ENCODE measurements around the gene TTLL11.
A peak's percentile ranks its signal among the peaks of the same experiment; 100 is the strongest.

TTLL11 gene

DNA sequence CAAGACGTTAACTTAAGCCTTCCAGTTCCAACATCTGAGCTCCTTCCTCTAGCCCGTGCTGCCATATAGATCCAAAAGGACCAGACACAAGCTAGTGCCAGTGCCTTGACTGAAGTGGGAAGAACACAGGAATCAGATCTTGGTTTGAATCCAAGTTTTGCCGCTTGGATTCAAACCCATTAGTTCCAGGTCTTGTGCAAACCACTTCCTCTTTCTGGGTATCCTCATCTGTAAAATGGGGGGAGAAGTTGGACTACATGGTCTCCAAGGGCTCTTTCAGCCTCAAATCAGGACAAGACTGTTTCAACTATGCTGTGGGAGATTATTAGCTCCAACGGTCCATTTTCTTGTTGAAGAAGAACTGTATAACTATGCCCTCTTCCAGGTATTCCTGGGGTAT, 32.6 kb downstream of the TTLL11 start:
- TF ChIP-seq, protein P1, sequence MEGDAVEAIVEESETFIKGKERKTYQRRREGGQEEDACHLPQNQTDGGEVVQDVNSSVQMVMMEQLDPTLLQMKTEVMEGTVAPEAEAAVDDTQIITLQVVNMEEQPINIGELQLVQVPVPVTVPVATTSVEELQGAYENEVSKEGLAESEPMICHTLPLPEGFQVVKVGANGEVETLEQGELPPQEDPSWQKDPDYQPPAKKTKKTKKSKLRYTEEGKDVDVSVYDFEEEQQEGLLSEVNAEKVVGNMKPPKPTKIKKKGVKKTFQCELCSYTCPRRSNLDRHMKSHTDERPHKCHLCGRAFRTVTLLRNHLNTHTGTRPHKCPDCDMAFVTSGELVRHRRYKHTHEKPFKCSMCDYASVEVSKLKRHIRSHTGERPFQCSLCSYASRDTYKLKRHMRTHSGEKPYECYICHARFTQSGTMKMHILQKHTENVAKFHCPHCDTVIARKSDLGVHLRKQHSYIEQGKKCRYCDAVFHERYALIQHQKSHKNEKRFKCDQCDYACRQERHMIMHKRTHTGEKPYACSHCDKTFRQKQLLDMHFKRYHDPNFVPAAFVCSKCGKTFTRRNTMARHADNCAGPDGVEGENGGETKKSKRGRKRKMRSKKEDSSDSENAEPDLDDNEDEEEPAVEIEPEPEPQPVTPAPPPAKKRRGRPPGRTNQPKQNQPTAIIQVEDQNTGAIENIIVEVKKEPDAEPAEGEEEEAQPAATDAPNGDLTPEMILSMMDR (conservative IDR thresholded peaks at IDR 0.05; ENCODE audit: low read depth, low read length) = no peak
- H3K4me3 ChIP-seq (ENCODE audit: low read depth, low read length) = no peak overlapping the region
- DNase-seq (ENCODE audit: low read depth) = no peak

GRCh38 chr9:122059955-122060324, 33.2 kb downstream of the TTLL11 start:
- no peak overlapping the region for H3K4me3 ChIP-seq (ENCODE audit: low read depth, low read length)
- DNase-seq (ENCODE audit: low read depth) = no peak
- TF ChIP-seq, protein P1 (conservative IDR thresholded peaks at IDR 0.05; ENCODE audit: low read depth, low read length) = no peak

DNA sequence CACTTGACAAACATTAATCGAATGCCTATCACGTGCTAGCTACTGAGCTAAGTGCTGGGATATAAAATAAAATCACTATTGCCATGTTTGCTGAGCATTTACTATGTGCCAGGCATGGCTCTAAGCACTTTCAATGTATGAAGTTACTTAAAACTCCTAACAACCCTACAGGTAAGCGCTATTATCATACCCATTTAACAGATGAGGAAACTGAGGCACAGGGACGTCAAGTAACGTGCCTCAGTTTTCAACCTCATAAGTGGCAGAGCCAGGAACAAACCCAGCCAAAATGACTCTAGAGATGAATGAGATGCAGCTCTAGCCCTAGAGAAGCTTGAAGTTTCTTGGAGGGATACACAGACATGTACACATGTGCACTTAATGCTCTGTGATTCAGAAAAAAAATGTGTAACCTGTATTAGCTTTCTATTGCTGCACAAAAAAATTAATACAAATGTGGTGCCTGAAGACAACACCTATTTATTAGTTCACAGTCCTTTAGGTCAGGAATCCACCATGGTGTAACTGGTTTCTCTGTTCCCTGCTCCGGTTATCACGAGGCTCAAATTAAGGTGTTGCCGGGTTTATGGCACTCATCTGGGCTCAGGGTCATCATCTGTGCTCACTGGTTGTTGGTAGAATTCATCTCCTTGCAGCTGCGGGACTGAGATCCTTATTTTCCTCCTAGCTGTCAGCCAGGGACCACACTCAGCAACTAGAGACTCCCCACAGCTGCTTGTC, 33.7 kb downstream of the TTLL11 start:
- TF ChIP-seq, protein P1 (conservative IDR thresholded peaks at IDR 0.05; ENCODE audit: low read depth, low read length) = no peak
- DNase-seq (ENCODE audit: low read depth) = no peak
- H3K4me3 ChIP-seq (ENCODE audit: low read depth, low read length) = no peak overlapping the region

- H3K4me3 ChIP-seq (ENCODE audit: low read depth, low read length) = no peak overlapping the region
- no peak for DNase-seq (ENCODE audit: low read depth)
- TF ChIP-seq, protein P1 (conservative IDR thresholded peaks at IDR 0.05; ENCODE audit: low read depth, low read length) = no peak
Observed at GRCh38 chr9:122058709-122059108, 34.4 kb downstream of the TTLL11 start.

- H3K4me3 ChIP-seq (ENCODE audit: low read depth, low read length) = no peak overlapping the region
- DNase-seq (ENCODE audit: low read depth) = no peak
- TF ChIP-seq, protein P1 (conservative IDR thresholded peaks at IDR 0.05; ENCODE audit: low read depth, low read length) = no peak
Observed at GRCh38 chr9:122058051-122058450, 35.1 kb downstream of the TTLL11 start.

DNA sequence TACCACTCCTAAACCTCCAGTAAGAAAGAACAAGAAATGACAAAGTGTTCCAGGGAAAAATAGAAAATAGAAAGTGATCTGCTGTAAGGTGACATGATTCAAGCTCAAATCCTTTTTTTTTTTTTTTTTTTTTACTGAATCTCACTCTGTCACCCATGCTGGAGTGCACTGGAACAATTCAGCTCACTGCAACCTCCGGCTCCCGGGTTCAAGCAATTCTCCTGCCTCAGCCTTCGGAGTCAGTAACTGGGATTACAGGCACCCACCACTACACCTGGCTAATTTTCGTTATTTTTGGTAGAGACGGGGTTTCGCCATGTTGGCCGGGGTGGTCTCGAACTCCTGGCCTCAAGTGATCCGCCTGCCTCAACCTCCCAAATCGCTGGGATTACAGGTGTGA, 35.9 kb downstream of the TTLL11 start:
- TF ChIP-seq, protein P1 (conservative IDR thresholded peaks at IDR 0.05; ENCODE audit: low read depth, low read length) = no peak
- DNase-seq (ENCODE audit: low read depth) = no peak
- H3K4me3 ChIP-seq (ENCODE audit: low read depth, low read length) = no peak overlapping the region

GRCh38 chr9:122056484-122056883, 36.6 kb downstream of the TTLL11 start:
- peak; percentile 18 for DNase-seq (ENCODE audit: low read depth)
- H3K4me3 ChIP-seq (ENCODE audit: low read depth, low read length) = no peak overlapping the region
- TF ChIP-seq, protein P1 (conservative IDR thresholded peaks at IDR 0.05; ENCODE audit: low read depth, low read length) = no peak
